HG03280 (cell line): ENCODE data around the gene CFAP77.
"Not testable (repeated sequence)": the region's sequence is repeated elsewhere in the genome, so short reads cannot be mapped to it uniquely, and the experiment has no call there.

Experiments
- ATAC-seq: cut with Tn5 transposase; IDR thresholded peaks from one replicate; pipeline ENCODE4 v1.9.1; 2021; ENCODE audit warnings: mild to moderate bottlenecking, moderate library complexity; ENCODE audit not compliant: unreplicated experiment

Gene CFAP77

DNA sequence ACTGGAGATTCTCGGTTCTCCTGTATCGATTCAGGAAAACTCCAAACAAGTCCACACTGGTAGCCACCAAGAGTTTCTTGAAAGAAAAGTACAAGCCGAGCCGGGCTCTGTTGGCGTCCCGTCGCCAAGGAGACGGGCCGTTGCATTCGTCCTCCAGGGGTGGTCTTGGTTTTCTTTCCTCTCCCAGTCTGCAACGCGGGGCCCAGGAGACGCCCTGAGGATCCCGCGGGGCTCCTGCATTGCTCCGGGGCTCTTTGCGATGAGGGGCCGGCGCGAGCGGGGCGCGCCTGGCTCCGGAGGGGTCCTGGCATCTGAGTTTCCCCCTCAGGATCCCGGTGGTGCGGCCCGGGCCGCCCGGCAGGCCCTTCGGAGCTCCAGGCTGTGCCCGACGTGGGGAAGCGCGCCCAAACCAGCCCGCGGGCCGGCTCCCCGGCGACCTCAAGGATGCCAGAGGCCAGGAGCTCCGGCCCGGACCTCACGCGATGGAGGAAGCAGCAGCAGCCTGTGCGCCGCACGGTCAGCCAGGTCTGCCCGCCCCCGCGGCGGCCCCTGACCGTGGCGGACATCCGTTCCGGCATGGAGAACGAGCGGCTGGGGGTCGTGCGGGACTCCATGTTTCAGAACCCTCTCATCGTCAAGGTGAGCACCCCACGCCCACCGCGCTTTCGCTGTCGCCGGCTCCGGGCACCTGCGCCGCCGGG, at the start of gene CFAP77:
Gene CFAP77 (plus strand): TSS at position 384 of the 701 bp plus-strand sequence. CDS start 61 bp downstream, at position 445.
- no peak for ATAC-seq

- ATAC-seq = no peak
Measured at GRCh38 chr9:132364068-132364467, 45.9 kb upstream of the CFAP77 start.

DNA sequence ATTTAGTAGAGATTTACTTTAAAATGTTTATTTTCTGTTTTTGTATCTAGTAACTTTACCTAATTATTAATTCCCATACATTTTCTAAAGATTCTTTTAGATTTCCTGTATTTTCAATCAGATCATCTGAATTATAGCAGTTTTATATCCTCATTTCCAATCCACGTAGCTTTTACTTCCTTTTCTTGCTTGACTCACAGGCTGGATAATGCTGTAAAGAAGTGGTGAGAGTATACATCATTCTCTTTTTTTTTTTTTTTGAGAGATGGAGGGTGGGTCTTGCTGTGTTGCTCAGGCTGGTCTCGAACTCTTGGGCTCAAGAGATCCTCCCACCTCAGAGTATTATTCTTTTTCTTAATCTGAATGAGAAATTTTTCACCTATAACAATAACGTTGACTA, 44.0 kb upstream of the CFAP77 start:
- no peak for ATAC-seq

DNA sequence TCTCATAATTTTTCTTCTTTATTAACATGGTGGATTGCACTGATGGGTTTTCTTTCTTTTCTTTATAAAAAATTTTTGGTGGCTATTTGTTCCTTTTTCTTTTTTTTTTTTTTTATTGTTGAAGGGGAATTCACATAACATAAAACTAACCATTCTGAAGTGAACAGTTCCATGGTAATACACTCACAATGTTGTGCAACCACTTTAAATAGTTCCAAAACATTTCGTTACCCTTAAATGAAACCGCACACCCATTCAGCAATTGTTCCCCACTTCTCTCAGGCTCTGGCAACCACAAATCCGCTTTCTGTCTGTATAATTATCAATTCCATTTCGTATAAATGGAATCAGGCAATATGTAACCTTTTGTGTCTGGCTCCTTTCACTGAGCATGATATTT, 43.5 kb upstream of the CFAP77 start:
- no peak for ATAC-seq

GRCh38 chr9:132367613-132368313, 42.2 kb upstream of the CFAP77 start:
- no peak for ATAC-seq

GRCh38 chr9:132369421-132369820, 40.6 kb upstream of the CFAP77 start:
- ATAC-seq = no peak

DNA sequence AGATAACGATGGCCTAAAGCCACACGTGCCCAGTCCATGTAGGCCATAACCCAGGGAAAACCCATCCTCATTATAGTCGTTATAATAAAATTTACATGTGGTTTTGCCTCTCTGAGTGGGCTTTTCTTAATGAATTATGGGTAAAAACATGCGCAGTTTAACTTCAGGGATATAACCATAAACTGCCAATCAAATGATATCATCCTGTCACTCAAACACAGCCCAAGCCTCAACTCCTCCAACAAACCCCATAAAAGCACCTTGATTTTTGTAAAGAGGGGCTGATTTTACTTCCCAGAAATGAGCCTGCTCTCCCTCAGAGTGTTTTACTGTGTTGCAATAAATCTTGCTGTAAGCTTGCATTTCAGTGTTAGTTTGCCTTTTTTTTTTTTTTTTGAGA, 39.4 kb upstream of the CFAP77 start:
- no peak for ATAC-seq

GRCh38 chr9:132372177-132373095, 37.6 kb upstream of the CFAP77 start:
- ATAC-seq = no peak

DNA sequence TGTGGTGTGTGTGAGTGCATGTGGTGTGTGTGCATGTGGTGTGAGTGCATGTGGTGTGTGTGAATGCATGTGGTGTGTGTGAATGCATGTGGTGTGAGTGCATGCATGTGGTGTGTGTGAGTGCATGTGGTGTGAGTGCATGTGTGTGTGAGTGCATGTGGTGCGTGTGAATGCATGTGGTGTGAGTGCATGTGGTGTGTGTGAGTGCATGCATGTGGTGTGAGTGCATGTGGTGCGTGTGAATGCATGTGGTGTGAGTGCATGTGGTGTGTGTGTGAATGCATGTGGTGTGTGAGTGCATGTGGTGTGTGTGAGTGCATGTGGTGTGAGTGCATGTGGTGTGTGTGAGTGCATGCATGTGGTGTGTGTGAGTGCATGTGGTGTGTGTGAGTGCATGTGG, 32.2 kb upstream of the CFAP77 start:
- ATAC-seq = not testable (repeated sequence)

DNA sequence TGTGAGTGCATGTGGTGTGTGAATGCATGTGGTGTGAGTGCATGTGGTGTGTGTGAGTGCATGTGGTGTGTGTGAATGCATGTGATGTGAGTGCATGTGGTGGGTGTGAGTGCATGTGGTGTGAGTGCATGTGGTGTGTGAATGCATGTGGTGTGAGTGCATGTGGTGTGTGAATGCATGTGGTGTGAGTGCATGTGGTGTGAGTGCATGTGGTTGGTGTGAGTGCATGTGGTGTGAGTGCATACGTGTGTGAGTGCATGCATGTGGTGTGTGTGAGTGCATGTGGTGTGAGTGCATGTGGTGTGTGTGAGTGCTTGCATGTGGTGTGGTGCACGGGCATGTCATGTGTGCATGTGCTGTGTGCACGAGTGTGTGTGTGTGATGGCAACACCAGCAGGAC, 31.6 kb upstream of the CFAP77 start:
- not testable (repeated sequence) for ATAC-seq

DNA sequence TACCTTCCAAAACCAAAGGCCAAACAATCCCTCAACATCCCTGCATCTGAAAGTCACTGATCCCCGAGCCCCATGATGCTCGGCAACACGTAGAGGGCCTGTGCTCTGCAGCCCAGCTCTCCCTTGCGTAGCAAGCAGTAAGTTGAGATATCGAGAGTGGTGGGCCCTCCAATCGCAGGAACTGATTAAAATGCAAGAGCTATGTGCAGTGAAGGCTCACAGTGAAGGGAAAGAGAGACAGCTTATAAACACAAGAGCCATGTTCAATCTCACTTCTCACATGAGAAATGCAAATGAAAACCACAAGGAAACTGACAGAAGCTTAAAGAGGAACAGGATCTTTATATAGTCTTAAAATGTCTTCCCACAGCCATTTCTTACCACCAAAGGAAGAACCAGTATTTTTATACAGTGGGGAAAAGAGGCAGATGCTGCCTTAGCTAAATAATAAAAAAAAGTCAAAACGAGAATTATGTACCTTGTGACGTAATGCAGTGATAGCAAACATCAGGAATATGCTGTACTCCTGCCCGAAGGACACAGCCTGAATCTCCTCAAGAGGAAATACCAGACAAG, 28.0 kb upstream of the CFAP77 start:
- ATAC-seq = peak; percentile 66

- ATAC-seq = no peak
Measured at GRCh38 chr9:132383462-132383883, 26.5 kb upstream of the CFAP77 start.

DNA sequence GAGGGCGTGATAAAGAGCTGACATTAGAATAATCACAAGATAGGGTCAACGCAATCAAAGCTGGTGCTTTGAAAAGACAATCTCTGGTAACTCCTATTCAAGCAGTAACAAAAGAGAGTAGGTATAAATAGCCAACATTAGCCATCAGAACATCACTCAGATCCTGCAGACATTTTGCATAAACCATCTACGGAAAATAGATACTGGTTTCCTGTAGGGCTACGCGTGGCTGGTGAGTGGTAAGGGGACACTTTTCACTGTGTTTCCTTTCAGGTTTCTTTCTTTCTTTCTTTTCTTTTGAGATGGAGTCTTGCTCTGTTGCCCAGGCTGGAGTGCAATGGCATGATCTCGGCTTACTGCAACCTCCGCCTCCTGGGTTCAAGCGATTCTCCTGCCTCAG, 25.6 kb upstream of the CFAP77 start:
- ATAC-seq = peak; percentile 39

GRCh38 chr9:132387133-132387532, 22.9 kb upstream of the CFAP77 start:
- ATAC-seq = no peak

DNA sequence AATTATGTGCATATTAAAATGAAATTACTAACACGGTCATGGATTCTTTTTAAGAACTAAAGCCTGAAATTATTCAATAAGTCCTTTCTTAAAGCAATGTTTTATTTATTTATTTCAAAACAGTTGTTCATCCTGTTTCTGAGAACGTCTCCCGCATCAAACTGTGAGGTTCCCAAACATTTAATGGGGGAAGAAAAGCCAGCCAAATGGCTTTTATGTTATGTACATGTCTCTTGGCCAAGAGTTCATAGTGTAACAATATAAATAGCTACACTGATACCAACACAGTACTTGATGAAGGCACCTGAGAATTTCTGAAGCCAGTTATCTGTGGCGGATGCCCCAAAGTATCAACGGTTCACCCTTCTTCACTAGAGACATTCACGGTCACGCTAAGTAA, 19.0 kb upstream of the CFAP77 start:
- ATAC-seq = no peak

- ATAC-seq = no peak
Measured at GRCh38 chr9:132391449-132391848, 18.6 kb upstream of the CFAP77 start.

GRCh38 chr9:132395560-132395959, 14.5 kb upstream of the CFAP77 start:
- no peak for ATAC-seq

DNA sequence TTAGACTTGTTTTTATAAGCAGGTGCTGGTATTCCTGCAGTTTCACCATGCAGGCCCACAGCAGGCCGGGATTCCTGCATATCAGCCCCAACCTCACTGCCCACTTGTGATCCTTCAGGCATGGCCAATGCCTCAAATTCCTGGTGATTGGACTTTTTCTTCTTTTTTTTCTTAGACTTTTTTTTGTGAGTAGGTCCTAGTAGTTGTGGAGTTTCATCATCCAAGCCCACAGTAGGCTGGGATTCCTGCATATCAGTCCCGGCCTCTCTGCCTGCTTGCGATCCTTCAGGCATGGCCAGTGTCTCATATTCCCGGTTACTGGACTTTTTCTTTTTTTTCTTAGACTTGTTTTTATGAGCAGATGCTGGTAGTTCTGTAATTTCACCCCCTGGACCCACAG, 8.2 kb upstream of the CFAP77 start:
- ATAC-seq = no peak

DNA sequence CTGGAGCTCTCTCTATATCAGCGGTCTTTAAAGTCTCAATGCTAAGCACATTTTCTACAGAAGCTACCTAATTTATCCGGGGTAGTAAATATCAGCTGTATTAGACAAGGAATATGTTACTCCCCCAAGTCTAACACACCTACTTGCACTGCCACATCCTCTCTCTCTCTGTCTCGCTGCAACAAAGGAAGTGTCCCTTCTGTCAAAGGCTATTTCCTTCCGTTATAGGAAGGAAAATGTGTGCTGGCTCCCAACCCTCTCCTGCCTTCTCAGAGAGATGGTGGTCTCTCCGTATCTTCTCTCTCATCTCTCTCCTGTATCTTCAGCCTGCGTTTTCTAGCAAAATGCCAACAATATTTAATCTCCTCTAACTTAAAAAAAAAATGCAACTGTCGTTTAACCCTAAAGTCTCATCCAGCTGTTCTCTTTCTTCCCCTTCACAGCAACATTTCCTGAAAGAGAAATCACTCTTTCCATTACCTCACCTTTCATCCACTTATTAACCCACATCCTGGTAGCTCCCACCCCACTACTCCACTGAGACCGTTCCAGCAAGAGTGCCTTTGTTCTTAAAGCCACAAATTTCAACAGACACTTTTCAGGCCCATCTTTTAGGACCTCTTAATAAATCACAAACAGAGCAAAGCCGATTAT, 5.7 kb upstream of the CFAP77 start:
- no peak for ATAC-seq

DNA sequence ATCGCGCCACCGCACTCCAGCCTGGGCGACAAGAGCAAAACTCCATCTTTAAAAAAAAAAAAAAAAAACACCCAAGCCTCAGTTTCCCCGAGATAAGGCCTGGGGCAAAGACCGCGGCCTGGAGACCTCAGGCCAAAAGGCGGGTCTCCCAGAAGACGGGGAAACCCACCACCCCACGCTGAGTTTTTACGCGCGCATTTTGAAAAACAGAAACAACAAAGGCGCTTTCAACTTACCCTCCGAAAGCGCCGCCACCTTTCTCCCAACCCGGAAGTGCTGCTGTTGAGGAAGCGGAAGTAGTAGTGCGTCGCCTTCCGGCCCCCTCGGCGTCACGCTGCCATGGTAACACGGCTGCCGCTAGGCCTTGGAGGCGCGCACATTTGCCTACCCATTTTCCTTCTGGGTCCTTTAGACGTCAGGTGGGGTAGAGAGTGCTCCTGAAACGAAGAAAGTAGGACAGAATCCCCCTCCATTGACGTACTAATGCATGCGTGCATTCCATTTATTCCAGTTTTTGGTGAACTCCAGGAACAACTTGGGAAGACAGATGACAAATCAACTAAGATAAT, 3.4 kb upstream of the CFAP77 start, which contains the start of gene TTF1:
Gene TTF1 (minus strand): TSS at position 287 of the 569 bp plus-strand sequence. CDS start 4,019 bp downstream, outside the sequence.
- ATAC-seq = peak; percentile 78
